ENCODE data around the gene CLCN6.

- no peak for TF ChIP-seq POLR2A (IDR thresholded peaks at IDR 0.05)
- TF ChIP-seq CTCF (IDR thresholded peaks at IDR 0.05): no peak
- no peak for TF ChIP-seq POLR2AphosphoS5 (IDR thresholded peaks at IDR 0.05)
- TF ChIP-seq EP300 (IDR thresholded peaks at IDR 0.05): no peak
Measured at GRCh38 chr1:11848373-11848700, 42.3 kb downstream of the CLCN6 start.
